T1000 (cell line): Measurements from ENCODE around the gene MINDY4.

Experiments used
- DNase-seq: peaks from one replicate; lab custom pipeline; 2025; ENCODE audit warnings: mixed read lengths; lab: John Stamatoyannopoulos, UW

MINDY4 gene

GRCh38 chr7:30901856-30902255, 130.6 kb downstream of the MINDY4 start:
- DNase-seq: no peak

DNA sequence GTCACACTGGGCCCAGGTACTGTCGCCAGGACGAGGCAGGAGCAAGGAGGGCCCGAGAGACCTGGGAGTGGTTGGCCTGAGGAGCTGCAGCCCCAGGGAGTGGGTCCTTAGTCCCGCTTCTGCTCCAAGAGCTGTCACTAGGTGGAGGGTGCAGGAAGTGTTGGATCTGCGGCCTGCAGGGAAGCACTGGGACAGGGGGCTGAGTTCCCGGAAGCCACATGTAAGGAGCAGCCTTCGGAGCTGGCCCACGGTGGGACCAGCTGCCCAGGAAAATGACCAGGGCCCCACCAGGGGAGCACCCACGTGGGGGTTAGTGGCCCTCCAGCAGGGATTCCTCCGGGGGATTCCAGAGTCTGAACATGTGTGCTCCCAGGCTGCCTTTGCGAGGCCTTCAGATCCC, 131.2 kb downstream of the MINDY4 start:
- no peak for DNase-seq

DNA sequence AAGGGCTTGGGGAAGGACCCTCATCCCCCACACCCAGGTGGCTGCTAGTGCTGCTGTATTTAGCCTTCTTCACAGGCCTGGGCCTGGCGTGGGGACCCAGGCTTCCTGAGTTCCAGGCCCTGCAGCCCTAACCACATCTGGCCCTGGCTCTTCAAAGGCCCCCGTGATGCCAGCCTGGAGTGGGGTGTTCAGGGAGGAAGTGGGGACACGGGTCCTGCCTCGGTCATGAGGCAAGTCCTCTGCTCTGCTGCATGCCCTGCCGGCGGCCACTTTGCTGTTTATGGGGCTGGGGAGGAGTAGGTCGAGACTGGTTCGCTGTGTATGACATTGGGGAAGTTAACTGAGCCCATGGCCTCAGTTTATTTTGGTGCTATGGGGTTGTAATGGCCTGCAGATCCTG, 131.9 kb downstream of the MINDY4 start:
- DNase-seq: no peak

GRCh38 chr7:30904561-30904960, 133.3 kb downstream of the MINDY4 start:
- DNase-seq: no peak

DNA sequence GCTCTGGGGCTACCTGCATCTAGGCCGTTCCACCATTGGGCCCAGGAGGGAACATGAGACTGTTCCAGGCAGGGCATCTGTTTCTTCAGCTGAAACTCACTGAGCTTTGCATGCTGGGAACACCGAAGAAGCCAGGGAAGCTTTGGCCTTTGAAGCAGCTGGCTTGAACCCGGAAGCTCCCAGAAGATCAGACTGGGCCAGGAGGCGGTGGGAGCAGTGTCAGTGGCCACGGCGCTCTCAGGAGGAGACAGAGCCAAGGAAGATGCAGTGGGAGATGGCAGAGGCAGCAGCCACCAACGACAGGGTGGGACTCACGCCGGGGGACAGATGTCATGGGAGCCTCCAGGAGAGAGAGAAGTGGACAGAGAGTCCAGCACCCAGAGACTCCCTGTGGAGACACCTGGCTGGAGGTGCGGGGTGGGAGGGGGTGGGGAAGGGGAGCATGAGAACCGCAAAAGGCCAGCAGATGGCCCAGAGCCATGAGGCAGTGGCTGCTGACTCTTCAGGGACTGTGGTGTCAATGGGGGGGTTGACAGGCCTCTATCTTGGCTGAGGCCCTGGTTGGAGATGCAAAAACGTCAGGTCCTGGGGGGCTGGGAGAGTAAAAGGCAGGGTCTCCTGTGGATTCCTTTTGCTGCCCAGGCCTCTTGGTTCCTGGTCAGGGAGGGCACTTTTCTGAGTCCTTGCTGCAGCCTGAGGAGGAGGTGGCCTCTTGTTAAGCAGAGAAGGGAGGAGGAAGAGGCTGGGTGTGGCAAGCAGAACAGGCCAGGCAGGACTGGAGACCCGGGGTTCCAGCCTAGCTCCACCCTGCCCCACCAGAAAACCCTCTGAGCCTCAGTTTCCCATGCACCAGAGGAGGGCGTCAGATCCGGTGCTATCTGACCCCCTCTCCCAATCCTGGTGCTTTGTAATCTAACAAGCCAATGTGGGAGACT, 134.1 kb downstream of the MINDY4 start:
- DNase-seq: no peak

DNA sequence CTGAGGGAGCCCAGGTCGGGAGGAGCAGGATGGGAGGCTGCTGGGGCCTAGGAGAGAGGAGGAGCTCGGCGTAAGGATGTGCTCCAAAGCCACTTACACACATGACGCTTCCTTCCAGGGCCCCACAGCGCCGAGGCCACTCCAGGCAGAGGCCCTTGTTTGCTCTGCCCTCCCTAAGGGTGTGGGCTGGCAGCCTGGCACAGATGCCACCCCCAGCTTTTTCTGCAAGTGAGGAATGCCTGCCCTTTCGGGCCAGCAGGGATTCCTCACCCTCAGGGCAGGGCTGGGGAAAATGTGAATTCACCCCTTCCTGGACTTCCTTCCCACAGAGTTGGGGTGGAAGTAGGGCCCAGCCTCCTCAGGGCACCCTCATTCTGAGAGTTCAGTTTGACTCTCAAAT, 134.8 kb downstream of the MINDY4 start:
- DNase-seq: no peak

- DNase-seq: no peak
These were observed 135.5 kb downstream of the MINDY4 start for GRCh38 chr7:30906515-30907240.

GRCh38 chr7:30907527-30908267, 136.5 kb downstream of the MINDY4 start:
- DNase-seq: no peak

DNA sequence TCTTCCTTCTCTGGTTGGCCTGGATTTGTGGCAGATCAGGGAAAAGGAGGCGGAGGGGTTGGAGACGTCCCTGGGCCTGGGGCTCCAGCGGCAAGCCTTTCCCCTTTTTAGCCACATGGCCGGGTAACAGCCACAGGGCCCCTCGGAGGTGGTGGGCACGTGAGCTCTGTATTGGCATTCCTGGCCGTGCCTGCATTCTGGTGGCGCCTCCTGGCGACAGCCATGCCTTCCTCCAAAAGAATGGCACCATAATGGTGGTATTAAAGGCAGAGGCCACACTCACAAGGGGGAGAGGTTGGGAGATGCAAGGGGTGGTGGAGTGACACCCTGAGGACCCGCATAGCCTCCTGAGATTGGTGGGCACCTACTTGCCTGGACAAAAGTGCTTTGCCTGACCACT, 137.5 kb downstream of the MINDY4 start:
- DNase-seq: no peak

- no peak for DNase-seq
These were observed 138.2 kb downstream of the MINDY4 start for GRCh38 chr7:30909431-30909830.

DNA sequence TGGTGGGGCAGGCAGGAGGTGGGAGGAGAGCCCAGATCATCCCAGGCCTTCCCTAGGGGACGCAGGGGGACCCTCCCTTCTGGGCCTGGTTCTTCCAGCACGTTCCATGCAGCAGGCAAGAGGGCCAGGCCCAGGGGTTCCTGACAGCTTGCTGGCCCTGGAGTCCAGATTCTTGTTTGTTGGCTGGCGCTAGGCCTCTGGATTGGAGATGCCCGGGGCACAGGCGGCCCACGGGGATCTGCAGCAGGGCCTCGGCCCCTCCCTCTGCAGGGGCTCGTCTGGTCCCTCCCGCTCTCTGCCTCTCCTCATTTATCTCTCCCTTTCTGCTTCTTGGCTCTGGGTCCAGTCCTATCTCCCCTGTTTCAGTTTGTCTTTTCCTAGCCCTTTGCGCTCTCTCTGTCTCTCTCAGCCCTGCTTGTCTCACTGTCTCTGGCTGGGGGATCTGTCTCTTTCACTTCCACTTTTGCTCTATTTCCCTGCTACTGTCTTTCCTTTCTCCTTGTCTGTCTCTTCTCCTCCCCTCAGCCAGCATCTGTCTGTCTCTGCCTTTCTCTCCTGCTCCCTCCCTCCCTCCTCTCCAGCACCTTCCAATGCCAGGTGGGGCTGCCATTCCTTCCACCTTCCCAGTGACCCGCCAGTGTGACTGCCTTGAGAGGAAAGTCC, 139.3 kb downstream of the MINDY4 start:
- no peak for DNase-seq

GRCh38 chr7:30911133-30911532, 139.9 kb downstream of the MINDY4 start:
- no peak for DNase-seq

- no peak for DNase-seq
These were observed 140.3 kb downstream of the MINDY4 start, which contains the start of gene AQP1 for GRCh38 chr7:30911561-30911969. TSS of gene AQP1 (plus strand) at chr7:30911853. CDS start at chr7:30911910, 57 bp downstream.

GRCh38 chr7:30912021-30912730, 141.0 kb downstream of the MINDY4 start:
- DNase-seq: no peak

DNA sequence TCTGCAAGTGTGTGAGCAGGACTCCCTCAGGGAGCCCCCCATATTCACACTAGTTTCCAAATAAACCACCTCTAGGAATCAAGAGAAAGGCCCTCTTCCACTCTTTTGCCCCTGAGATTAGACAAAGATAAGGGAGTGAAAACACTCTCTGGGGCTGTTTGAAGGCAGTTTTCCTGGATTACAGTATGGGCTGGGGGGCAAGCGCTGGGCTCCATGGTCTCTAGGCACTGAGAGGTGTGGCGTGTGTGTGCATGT, 141.4 kb downstream of the MINDY4 start:
- DNase-seq: no peak

DNA sequence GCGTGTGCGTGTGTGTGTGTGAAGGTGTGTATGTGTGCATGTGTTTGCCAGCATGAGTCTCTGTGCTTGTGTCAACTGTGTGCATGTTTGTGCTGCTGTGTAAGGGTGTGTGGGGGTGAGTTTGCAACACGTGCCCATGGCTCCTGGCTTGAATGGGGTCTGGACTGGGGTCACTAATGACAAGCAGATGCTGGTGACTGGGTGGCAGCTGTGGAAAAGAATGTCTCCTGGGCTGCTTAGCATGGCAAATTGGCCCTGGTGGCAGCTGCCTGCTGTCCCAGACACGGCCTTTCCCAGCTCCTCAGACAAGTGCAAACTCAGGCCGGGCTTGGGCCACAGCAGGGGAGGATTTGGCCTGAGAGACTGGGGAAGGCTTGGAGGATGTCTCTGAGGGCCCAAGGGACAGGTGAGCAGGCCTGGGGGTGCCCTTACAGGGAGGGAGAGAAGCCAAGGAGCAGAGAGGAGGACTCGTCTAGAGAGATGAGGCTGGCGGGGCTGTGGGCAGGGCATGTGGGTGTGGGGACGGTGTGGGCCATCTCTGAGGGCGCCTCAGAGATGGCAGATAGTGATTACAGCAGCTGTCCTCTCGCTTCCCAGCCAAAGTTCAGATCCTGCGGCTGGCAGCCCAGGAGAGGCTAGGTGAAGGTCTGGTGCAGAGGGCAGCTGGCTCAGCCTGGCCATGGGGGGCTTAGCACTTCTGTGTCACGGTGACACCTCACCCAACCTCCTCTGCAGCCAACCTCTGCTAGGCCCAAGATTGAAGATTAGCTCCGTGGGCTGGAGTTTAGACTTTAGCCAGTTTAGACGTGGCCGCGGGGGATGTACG, 142.0 kb downstream of the MINDY4 start:
- no peak for DNase-seq

DNA sequence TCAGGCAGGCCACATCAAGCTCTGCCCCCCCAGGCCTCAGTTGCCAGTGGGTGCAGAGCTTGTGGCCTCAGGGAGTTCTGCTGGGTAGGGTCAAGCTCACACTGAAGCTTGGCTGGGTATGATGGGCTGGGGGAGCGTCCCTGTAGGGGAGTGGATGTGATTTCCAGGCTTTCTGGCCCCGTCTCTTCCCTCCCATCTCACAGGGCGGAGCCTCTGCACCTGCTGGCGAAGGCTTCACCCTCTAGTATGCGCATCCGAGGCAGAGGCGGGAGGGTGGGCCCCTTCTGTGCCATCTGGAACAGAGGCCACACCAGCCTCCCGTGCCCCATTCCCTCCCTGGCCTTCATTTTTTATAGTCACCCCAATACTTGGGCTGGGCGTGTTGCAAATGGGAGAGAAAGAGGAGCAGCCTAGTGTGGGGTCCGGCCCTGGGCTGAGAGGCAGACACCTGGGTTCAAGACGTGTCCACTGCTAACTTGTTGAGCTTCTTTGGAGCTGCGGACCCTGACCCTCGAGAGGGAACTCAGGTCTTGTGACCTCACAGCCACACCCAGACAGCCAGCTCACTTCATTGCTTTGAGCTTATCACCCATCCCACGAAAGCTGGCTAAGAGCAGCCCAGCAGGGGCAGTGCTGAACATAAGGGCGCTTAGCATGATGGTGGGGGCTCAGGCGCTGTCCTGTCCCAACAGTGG, 142.8 kb downstream of the MINDY4 start:
- DNase-seq: no peak

DNA sequence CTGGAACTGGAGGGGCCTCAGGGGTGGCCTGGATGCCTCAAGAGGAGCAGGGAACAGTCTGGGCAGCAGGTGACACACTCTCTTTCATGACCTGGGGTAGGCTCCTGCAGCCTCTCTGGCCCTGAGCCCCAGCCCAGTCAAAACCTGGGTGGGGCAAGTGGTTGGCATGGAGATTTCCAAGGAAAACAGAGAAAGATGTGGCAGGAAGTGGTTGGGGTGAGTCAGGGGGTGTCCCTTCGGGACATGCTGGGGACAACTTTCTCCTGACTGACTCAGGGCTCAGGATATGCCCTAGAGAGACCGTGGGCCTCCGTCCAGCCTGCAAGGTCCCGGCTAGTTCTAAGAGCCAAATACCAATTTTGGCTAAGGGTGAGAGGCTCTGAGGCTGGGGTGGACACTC, 143.4 kb downstream of the MINDY4 start:
- DNase-seq: peak; percentile 76

DNA sequence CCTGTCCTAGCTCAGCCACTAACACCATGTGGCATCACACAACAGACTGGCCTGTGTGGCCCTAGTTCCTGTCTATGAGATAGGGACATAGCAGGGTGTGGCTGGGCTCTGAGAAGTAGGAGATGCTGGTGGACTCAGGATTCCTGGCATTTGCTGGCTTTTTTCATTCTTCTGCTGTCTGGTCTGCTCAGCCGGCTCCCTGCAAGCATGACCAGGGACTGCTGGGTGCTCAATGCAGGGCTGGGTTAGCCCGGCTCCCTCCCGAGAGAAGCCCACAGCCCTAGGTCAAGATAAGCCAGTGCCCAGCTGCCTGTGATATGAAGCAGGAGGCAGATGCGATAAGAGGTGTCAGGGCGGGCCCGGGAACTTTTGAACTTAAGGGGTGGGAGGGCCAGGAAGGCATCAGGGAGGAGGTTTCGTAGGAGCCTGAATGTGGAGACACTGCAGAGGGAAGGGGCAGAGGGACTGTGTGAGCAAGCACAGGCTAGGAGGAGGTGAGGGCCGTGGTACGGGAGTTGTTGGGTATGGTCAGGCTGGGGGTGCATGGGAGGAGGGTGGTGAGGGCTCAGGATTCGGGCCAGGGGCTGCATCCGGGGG, 143.9 kb downstream of the MINDY4 start:
- no peak for DNase-seq

DNA sequence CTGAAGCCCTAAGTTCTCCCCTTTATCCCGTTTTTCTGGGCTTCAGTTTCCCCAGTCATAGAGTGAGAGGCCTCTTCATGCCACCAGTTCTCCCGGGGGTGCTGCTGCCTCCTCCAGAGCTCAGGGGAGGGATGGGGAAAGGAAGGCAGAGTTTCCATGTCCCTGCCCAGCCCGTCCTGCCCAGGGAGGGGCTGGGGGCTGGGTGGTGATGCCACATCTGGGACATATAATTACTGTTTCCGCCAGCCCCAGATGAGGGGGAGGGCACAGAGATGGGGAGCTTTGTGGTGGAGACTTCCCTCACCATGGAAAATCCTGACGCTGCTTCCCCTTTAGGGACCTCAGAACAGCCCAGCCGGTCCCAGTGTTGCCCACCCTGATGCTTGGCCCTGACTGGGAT, 144.5 kb downstream of the MINDY4 start:
- no peak for DNase-seq
